ENCODE results near the gene DELE1. TPM values are rescaled to one million over a fixed set of nuclear protein-coding genes. Genes with fewer than 3 reads are reported as not detected.

Gene DELE1
- total RNA-seq, 2 experiments from 2014 or later = 65.4 to 68.7 TPM

DNA sequence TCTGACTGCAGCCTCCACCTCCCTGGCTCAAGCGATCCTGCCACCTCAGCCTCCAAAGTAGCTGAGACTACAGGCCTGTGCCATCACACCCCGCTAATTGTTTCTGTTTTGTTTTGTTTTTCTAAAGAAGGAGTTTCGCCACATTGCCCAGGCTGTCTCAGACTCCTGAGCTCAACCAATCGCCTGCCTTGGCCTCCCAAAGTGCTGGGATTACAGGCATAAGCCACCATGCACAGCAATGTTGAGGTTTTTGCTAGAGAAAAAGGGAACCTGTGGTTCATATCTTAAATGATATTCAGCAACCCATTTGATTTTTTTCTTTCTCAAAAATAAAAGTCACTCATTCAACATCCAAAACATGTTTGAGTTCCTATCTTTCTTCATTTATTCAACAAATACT, 20.4 kb upstream of the DELE1 start:
- H3K4me3 Mint-ChIP-seq = no peak overlapping the region
- no peaks in the 10 kb centered on the region for H3K9me3 Mint-ChIP-seq (ENCODE audit: low read depth)
- DNase-seq (no peak), ATAC-seq (no peak)
- H3K27ac Mint-ChIP-seq = no peak overlapping the region
- CTCF ChIA-PET = no interaction called here
- H3K4me1 Mint-ChIP-seq = no peaks in the 10 kb centered on the region
- H3K27me3 Mint-ChIP-seq = peaks cover 32% of the 10 kb centered on the region
- H3K36me3 Mint-ChIP-seq = no peaks in the 10 kb centered on the region

- CTCF ChIA-PET = interaction anchor here (1.1 kb wide), 1 partner anchor 12 kb away, joined by 4 read pairs; no protein-coding TSS in a partner anchor
- peaks cover 32% of the 10 kb centered on the region for H3K27me3 Mint-ChIP-seq
- DNase-seq (no peak), ATAC-seq (no peak)
- H3K9me3 Mint-ChIP-seq (ENCODE audit: low read depth) = no peaks in the 10 kb centered on the region
- no peaks in the 10 kb centered on the region for H3K36me3 Mint-ChIP-seq
- H3K4me1 Mint-ChIP-seq = no peaks in the 10 kb centered on the region
- H3K27ac Mint-ChIP-seq = no peak overlapping the region
- no peak overlapping the region for H3K4me3 Mint-ChIP-seq
These were observed 19.1 kb upstream of the DELE1 start for GRCh38 chr5:141904551-141904950.

GRCh38 chr5:141906517-141906916, 17.2 kb upstream of the DELE1 start:
- no peaks in the 10 kb centered on the region for H3K36me3 Mint-ChIP-seq
- no peak overlapping the region for H3K4me3 Mint-ChIP-seq
- no peaks in the 10 kb centered on the region for H3K9me3 Mint-ChIP-seq (ENCODE audit: low read depth)
- ATAC-seq (no peak), DNase-seq (no peak)
- CTCF ChIA-PET = interaction anchor here (0.7 to 1.4 kb wide), 4 partner anchors 28 to 749 kb away, joined by 3 to 5 read pairs (median 4); partner anchors contain the start of gene PCDH1
- peaks cover 29% of the 10 kb centered on the region for H3K27me3 Mint-ChIP-seq
- no peaks in the 10 kb centered on the region for H3K4me1 Mint-ChIP-seq
- no peak overlapping the region for H3K27ac Mint-ChIP-seq

DNA sequence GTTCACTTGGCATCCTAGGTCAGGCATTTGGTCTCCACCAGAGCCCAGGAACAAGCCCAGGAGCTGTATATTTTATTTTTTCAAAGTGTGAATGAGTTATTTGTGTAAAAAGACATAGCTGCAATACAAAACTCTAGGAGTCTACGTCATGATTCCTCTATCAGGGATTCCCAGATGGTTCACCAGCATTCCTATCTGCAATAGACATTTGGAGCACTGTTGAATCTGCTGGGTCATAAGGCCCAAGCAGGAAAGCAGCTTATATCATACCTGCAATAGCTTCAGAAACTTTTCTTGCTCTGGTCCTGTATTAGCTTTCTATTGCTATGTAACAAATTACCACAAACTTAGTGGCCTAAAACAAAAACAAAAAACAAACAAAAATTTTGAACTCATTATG, 16.7 kb upstream of the DELE1 start:
- no peak for ATAC-seq
- H3K4me1 Mint-ChIP-seq = no peaks in the 10 kb centered on the region
- H3K36me3 Mint-ChIP-seq = no peaks in the 10 kb centered on the region

DNA sequence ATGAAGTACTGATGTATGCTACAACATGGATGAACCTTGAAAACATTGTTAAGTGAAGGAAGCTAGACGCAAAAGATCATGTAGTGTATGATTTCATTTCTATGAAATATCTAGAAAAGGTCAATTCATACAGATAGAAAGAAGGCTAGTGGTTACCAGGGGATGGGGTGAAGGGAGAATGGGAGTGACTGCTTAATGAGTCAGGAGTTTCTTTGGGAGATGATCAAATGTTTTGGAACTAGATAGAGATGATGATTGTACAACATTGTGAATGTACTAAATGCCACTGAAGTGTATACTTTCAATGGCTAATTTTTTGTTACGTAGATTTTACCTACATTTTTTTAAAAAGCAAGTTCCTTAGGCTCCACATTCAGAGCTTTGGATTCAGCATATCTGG, 14.9 kb upstream of the DELE1 start:
- DNase-seq = no peak
- no peak for ATAC-seq
- no peak overlapping the region for H3K27ac Mint-ChIP-seq
- CTCF ChIA-PET = interaction anchor here (2.7 kb wide), 1 partner anchor 52 kb away, joined by 9 read pairs; no protein-coding TSS in a partner anchor
- peaks cover 5% of the 10 kb centered on the region for H3K4me1 Mint-ChIP-seq
- H3K27me3 Mint-ChIP-seq = peaks cover 28% of the 10 kb centered on the region
- no peaks in the 10 kb centered on the region for H3K9me3 Mint-ChIP-seq (ENCODE audit: low read depth)
- H3K36me3 Mint-ChIP-seq = no peaks in the 10 kb centered on the region
- no peak overlapping the region for H3K4me3 Mint-ChIP-seq

More for the DNA sequence above, 16.7 kb upstream of the DELE1 start:
- H3K4me3 Mint-ChIP-seq = no peak overlapping the region
- CTCF ChIA-PET = interaction anchor here (0.7 to 1.2 kb wide), 2 partner anchors 215 to 224 kb away, joined by 3 to 5 read pairs; no protein-coding TSS in a partner anchor
- H3K27ac Mint-ChIP-seq = no peak overlapping the region
- H3K9me3 Mint-ChIP-seq (ENCODE audit: low read depth) = no peaks in the 10 kb centered on the region
- peaks cover 26% of the 10 kb centered on the region for H3K27me3 Mint-ChIP-seq
- DNase-seq = no peak

GRCh38 chr5:141909212-141909611, 14.5 kb upstream of the DELE1 start:
- CTCF ChIA-PET = interaction anchor here (2.7 kb wide), 1 partner anchor 51 kb away, joined by 9 read pairs; no protein-coding TSS in a partner anchor

DNA sequence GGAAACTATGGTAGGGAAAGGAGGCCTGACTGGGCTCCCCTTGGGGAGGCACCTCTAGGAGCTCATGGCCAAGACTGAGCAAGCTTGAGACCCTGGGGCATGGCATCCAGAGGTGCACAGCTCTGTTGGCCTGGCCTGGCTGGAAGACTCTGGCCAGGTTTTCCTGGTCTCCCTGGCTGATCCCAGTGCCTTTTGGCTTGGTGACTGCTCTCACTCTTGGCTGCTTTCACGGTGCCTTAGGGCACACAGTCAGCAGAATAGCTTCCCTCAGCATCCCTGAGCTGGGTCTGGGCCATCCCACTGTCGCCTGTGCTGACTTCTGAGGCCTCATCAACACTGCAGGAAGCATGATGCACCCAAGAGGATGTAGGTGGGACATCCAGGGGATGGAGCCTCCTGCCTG, 13.4 kb upstream of the DELE1 start:
- ATAC-seq (no peak), DNase-seq (no peak)
- Mint-ChIP-seq H3K9me3 (ENCODE audit: low read depth) (no peaks in the 10 kb centered on the region), H3K27me3 (peaks cover 37% of the 10 kb centered on the region), H3K27ac (no peak overlapping the region), H3K4me3 (no peak overlapping the region), H3K36me3 (no peaks in the 10 kb centered on the region), H3K4me1 (peaks cover 6% of the 10 kb centered on the region)
- CTCF ChIA-PET = interaction anchor here (1.2 to 3.7 kb wide), 3 partner anchors 31 to 218 kb away, joined by 3 to 12 read pairs (median 9); partner anchors contain the start of gene PCDH1

More at GRCh38 chr5:141909212-141909611, 14.5 kb upstream of the DELE1 start:
- Mint-ChIP-seq H3K36me3 (no peaks in the 10 kb centered on the region), H3K4me3 (no peak overlapping the region), H3K4me1 (peaks cover 5% of the 10 kb centered on the region), H3K27ac (no peak overlapping the region), H3K27me3 (peaks cover 30% of the 10 kb centered on the region), H3K9me3 (ENCODE audit: low read depth) (no peaks in the 10 kb centered on the region)
- DNase-seq (no peak), ATAC-seq (no peak)

DNA sequence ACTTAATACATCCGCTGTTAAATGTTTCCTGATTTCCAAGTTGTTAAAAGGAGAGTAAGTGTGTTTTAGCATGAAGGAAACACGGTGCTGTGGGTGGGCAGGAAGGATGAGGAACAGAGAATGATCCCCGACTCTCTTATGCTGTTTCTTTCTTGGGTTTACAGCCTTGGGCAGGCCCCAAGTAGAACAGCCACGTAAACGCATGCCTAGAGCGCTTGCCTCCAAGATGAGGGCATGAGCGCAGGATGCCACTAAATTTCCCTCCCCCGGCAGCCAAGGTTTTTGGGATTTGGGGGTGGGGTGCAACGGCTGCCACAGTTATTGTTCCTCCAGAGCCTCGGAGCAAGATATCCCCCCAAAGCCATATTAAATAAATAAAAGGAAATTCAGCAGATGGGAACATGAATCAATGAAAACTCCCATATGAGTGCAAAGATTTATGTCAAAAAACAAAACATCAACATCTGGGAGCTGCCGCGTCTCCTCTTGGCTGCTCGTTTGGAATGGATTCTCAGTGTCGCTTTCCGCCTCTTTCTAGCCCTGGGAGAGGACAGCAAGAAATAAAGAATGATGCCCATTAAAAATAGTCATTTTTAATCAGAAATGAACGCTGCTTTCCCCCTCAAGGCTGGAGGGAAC, 10.0 kb upstream of the DELE1 start:
- Mint-ChIP-seq H3K36me3 (no peaks in the 10 kb centered on the region), H3K4me3 (no peak overlapping the region), H3K27me3 (peaks cover 49% of the 10 kb centered on the region), H3K27ac (no peak overlapping the region), H3K9me3 (ENCODE audit: low read depth) (no peaks in the 10 kb centered on the region), H3K4me1 (peaks cover 6% of the 10 kb centered on the region)
- CTCF ChIA-PET = interaction anchor here (0.6 to 3.7 kb wide), 6 partner anchors 19 to 222 kb away, joined by 3 to 12 read pairs (median 4); partner anchors contain the start of gene PCDH1
- DNase-seq = no peak
- ATAC-seq = no peak

DNA sequence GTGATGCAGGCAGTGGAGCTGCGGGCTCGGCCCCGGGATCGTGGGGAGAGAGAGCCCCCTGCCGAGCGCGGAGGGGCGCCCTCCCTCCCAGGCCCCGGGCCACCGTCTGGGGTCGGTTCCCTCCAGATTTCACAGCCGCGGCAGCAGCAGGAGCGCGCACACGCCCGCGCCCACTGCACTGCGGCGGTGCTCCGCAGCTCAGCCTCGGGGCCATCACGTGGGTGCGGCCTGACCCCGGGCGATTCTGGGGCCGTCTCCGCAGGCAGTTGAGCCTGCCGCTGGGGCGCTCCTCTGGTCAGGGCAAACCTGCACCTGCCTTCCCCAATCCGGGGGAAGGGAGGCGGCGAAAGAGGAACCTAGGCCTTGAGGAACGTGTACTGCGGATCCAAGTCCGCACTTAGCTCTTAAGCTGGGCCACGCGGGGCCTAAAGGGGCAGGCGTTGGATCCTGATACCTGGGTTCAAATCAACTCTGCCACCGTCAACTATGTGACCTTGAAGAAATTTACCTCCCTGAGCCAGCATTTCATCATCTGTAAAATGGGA, 9.4 kb upstream of the DELE1 start:
- DNase-seq (no peak), ATAC-seq (peak; percentile 74)
- Mint-ChIP-seq H3K27me3 (peaks cover 49% of the 10 kb centered on the region), H3K4me1 (peaks cover 6% of the 10 kb centered on the region), H3K36me3 (no peaks in the 10 kb centered on the region), H3K4me3 (no peak overlapping the region), H3K27ac (no peak overlapping the region), H3K9me3 (ENCODE audit: low read depth) (no peaks in the 10 kb centered on the region)
- CTCF ChIA-PET = interaction anchor here (0.6 to 2.0 kb wide), 5 partner anchors 20 to 222 kb away, joined by 3 to 10 read pairs (median 3); no protein-coding TSS in a partner anchor

DNA sequence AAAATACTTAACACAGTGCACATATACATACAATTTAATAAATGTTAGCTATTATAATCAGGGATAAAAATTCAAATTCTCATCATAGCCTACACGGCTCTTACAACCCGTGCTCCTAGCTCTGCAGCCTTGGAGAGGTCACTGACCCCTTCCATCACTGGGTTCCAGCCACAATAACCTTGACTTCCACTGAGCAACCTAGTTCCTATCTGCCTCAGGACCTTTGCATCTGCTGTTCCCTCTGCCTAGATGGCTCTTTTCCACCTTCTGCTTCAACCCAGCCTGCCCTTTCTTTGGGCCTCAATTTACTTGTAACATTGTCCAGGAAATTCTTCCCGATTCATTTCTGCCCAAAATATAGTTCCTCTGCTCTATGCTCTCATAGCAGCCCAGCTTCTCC, 8.9 kb upstream of the DELE1 start:
- DNase-seq (no peak), ATAC-seq (no peak)
- no peak overlapping the region for H3K4me3 Mint-ChIP-seq
- H3K9me3 Mint-ChIP-seq (ENCODE audit: low read depth) = no peaks in the 10 kb centered on the region
- H3K27ac Mint-ChIP-seq = no peak overlapping the region
- CTCF ChIA-PET = interaction anchor here (0.6 to 2.0 kb wide), 4 partner anchors 33 to 584 kb away, joined by 3 to 10 read pairs (median 4); partner anchors contain the start of gene PCDHGA1
- H3K4me1 Mint-ChIP-seq = peaks cover 6% of the 10 kb centered on the region
- peaks cover 49% of the 10 kb centered on the region for H3K27me3 Mint-ChIP-seq
- no peaks in the 10 kb centered on the region for H3K36me3 Mint-ChIP-seq

DNA sequence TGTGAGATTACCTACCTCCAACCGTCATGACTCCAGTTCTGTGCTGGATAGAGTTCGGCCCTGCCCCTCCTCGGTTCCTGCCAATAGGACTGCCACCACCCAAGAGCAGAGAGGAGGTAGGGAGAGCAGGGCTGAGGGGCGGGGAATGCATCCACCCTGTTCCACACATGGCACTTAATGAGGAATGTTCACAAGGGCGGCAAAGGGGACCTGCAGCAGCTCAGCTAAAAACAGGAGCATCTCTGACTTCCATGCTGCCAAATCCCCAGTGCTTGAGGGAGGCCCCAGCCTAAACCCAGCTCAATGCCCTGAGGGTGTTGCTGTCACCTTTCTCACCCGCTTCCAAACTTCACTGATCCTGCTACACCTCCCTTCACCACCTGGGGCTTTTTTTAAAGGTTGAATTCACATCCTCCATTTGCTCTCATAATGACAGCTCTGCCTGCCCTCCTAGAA, 7.8 kb upstream of the DELE1 start:
- H3K27me3 Mint-ChIP-seq = peaks cover 49% of the 10 kb centered on the region
- ATAC-seq = no peak
- no peak overlapping the region for H3K4me3 Mint-ChIP-seq
- H3K9me3 Mint-ChIP-seq (ENCODE audit: low read depth) = no peaks in the 10 kb centered on the region
- H3K4me1 Mint-ChIP-seq = peaks cover 6% of the 10 kb centered on the region
- H3K27ac Mint-ChIP-seq = no peak overlapping the region
- peak; percentile 34 for DNase-seq
- CTCF ChIA-PET = interaction anchor here (1.3 to 2.0 kb wide), 6 partner anchors 43 to 251 kb away, joined by 3 to 9 read pairs (median 5); partner anchors contain the start of gene RNF14
- H3K36me3 Mint-ChIP-seq = no peaks in the 10 kb centered on the region

DNA sequence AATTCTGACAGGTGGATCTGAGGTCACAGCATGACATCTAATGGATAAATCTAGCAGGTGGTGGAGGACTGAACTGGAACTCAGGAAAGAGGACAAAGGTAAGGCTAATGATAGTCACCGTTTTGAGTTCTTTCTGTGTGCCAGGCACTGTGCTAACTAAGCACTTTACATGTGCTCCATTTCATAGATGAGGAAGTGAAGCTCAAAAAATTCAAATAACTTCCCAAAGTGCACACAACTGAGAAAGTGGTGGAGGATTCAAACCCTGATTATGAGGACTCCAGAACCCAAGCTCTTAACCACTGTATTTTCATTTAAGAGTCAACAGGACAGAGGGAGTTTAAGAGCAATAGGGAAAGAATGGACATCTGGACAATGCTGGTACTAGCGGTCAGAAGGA, 7.1 kb upstream of the DELE1 start:
- ATAC-seq (no peak), DNase-seq (no peak)
- H3K4me3 Mint-ChIP-seq = no peak overlapping the region
- H3K27me3 Mint-ChIP-seq = peaks cover 49% of the 10 kb centered on the region
- H3K4me1 Mint-ChIP-seq = peaks cover 9% of the 10 kb centered on the region
- H3K9me3 Mint-ChIP-seq (ENCODE audit: low read depth) = no peaks in the 10 kb centered on the region
- no peak overlapping the region for H3K27ac Mint-ChIP-seq
- no peaks in the 10 kb centered on the region for H3K36me3 Mint-ChIP-seq
- CTCF ChIA-PET = interaction anchor here (0.9 to 2.0 kb wide), 8 partner anchors 11 to 252 kb away, joined by 3 to 9 read pairs (median 4); partner anchors contain the start of gene RNF14

DNA sequence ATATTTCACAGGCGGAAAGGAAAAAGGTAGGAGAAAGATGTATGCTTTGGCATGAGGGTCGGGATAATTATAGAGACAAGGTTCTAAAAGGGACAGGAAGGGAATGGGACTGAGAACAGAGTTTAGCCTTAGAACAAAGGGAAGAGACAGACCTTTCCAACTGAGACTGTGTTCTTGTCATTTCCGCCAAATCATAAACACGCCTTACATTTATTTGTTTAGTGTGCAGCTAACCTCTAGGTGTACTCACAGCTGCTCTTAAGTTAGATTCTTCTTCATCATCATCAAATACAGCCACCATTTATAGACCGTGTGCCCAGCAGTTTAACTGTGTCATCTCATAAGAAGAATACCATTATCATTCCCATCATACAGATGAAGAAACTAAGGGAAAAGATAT, 5.9 kb upstream of the DELE1 start:
- H3K4me3 Mint-ChIP-seq = no peak overlapping the region

More for the DNA sequence above, 5.9 kb upstream of the DELE1 start:
- Mint-ChIP-seq H3K4me1 (peaks cover 10% of the 10 kb centered on the region), H3K27me3 (peaks cover 42% of the 10 kb centered on the region), H3K36me3 (no peaks in the 10 kb centered on the region), H3K27ac (no peak overlapping the region), H3K9me3 (ENCODE audit: low read depth) (no peaks in the 10 kb centered on the region)
- DNase-seq (no peak), ATAC-seq (no peak)
- CTCF ChIA-PET = interaction anchor here (1.7 kb wide), 2 partner anchors 36 to 38 kb away, joined by 4 to 5 read pairs; no protein-coding TSS in a partner anchor
